Activated CD8-positive, alpha-beta T cell treated with anti-CD3 and anti-CD28 coated beads, Interleukin-2, amount 10 ng/mL, durations not matched to agents 7 days and 5 days (primary cell): ENCODE results near the gene ACOXL. TPM values are rescaled to one million over a fixed set of nuclear protein-coding genes. Genes with fewer than 3 reads are reported as not detected.
"Not testable (repeated sequence)": the region's sequence is repeated elsewhere in the genome, so short reads cannot be mapped to it uniquely, and the experiment has no call there.

Experiments
- ATAC-seq: fragments of 150-1000 bp; cut with Tn5 transposase; one replicate; pipeline ENCODE4 v1.10.0; 2021; ENCODE audit warnings: moderate library complexity
- CTCF ChIA-PET: fragments of 350-600 bp; sonication (Branson Sonifier 250); formaldehyde crosslinking; loops from one replicate; lab custom pipeline; 2021; ENCODE audit warnings: antibody characterized with exemption; lab: Charles Lee
- POLR2A ChIA-PET: fragments of 350-600 bp; sonication (Branson Sonifier 250); formaldehyde crosslinking; loops from one replicate; lab custom pipeline; 2021; ENCODE audit warnings: antibody characterized with exemption; lab: Charles Lee
- DNase-seq: peaks from one replicate; pipeline ENCODE4 v3.0.0-alpha.2; 2020
- H3K27ac Mint-ChIP-seq: one replicate; pipeline ENCODE4 v1.8.0; 2021; ENCODE audit warnings: mild to moderate bottlenecking, mixed read lengths
- H3K27me3 Mint-ChIP-seq: one replicate; pipeline ENCODE4 v1.8.0; 2021; ENCODE audit warnings: low read depth, mixed read lengths
- H3K36me3 Mint-ChIP-seq: one replicate; pipeline ENCODE4 v1.8.0; 2021; ENCODE audit warnings: low read depth, mixed read lengths
- H3K4me1 Mint-ChIP-seq: one replicate; pipeline ENCODE4 v1.8.0; 2021; ENCODE audit warnings: low read depth, mixed read lengths
- H3K4me3 Mint-ChIP-seq: one replicate; pipeline ENCODE4 v1.8.0; 2021; ENCODE audit warnings: mild to moderate bottlenecking, mixed read lengths
- H3K9me3 Mint-ChIP-seq: one replicate; pipeline ENCODE4 v1.8.0; 2022; ENCODE audit warnings: mixed read lengths; ENCODE audit not compliant: insufficient read depth
- total RNA-seq, 2 experiments: library from RNA; stranded (reverse); gene quantifications; one replicate each; pipeline ENCODE4 v1.2.3, GENCODE V29; 2021

The ACOXL gene
- total RNA-seq, 2 experiments from 2014 or later = not detected

- Mint-ChIP-seq H3K27ac (peak overlapping the region; percentile 79), H3K27me3 (peaks cover 7% of the 10 kb centered on the region), H3K9me3 (no peaks in the 10 kb centered on the region), H3K36me3 (no peaks in the 10 kb centered on the region), H3K4me3 (no peak overlapping the region), H3K4me1 (peaks cover 59% of the 10 kb centered on the region)
- DNase-seq (peak; percentile 57), ATAC-seq (peak; percentile 71)
- ChIA-PET POLR2A (interaction anchor here (1.2 kb wide), 1 partner anchor 20 kb away, joined by 3 read pairs; no protein-coding TSS in a partner anchor), CTCF (interaction anchor here (0.8 to 4.4 kb wide), 15 partner anchors 9 to 129 kb away, joined by 3 to 33 read pairs (median 4); no protein-coding TSS in a partner anchor)
These were observed 120.3 kb downstream of the ACOXL start for GRCh38 chr2:110852541-110853263.

DNA sequence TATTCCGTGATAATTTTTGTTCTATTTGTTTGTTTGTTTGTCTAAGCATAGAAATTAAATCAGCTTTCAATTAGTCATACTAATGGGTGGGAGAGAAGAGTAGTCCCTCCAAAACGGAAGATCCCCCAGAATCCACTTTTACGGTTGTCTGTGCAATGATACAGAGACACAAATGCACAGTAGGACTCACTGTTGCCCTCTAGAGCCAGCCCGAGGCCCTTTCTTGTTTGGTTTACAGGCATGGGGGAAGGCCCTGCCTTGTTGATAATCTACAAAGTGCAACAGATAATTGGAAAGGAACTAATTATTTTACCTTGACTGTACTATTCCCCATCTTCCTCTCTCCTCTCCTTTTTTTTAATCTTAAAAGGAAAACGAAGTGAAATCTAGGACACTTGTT is 121.1 kb downstream of the ACOXL start:
- Mint-ChIP-seq H3K4me3 (no peak overlapping the region), H3K9me3 (no peaks in the 10 kb centered on the region), H3K27ac (peak overlapping the region; percentile 79), H3K27me3 (peaks cover 7% of the 10 kb centered on the region), H3K4me1 (peaks cover 65% of the 10 kb centered on the region), H3K36me3 (no peaks in the 10 kb centered on the region)
- ChIA-PET POLR2A (interaction anchor here (0.6 to 1.2 kb wide), 3 partner anchors 19 to 190 kb away, joined by 3 read pairs; no protein-coding TSS in a partner anchor), CTCF (interaction anchor here (0.8 to 4.4 kb wide), 13 partner anchors 10 to 128 kb away, joined by 3 to 33 read pairs (median 4); no protein-coding TSS in a partner anchor)
- peak; percentile 73 for DNase-seq
- ATAC-seq = no peak

GRCh38 chr2:110853948-110854347 is 121.6 kb downstream of the ACOXL start:
- H3K4me1 Mint-ChIP-seq = peaks cover 67% of the 10 kb centered on the region
- H3K36me3 Mint-ChIP-seq = no peaks in the 10 kb centered on the region
- POLR2A ChIA-PET = interaction anchor here (0.6 to 0.9 kb wide), 2 partner anchors 42 to 189 kb away, joined by 3 read pairs; no protein-coding TSS in a partner anchor

GRCh38 chr2:110854355-110855081 is 122.1 kb downstream of the ACOXL start:
- Mint-ChIP-seq H3K4me3 (no peak overlapping the region), H3K36me3 (no peaks in the 10 kb centered on the region), H3K27me3 (no peaks in the 10 kb centered on the region), H3K4me1 (peaks cover 70% of the 10 kb centered on the region), H3K9me3 (no peaks in the 10 kb centered on the region), H3K27ac (no peak overlapping the region)
- POLR2A ChIA-PET = no interaction called here
- CTCF ChIA-PET = interaction anchor here (0.8 to 4.4 kb wide), 8 partner anchors 11 to 42 kb away, joined by 3 to 33 read pairs (median 4); no protein-coding TSS in a partner anchor
- ATAC-seq = no peak
- no peak for DNase-seq

More at GRCh38 chr2:110853948-110854347, 121.6 kb downstream of the ACOXL start:
- no peak for DNase-seq
- Mint-ChIP-seq H3K9me3 (no peaks in the 10 kb centered on the region), H3K27ac (peak overlapping the region; percentile 18), H3K27me3 (peaks cover 3% of the 10 kb centered on the region), H3K4me3 (no peak overlapping the region)
- ATAC-seq = no peak
- CTCF ChIA-PET = interaction anchor here (1.0 to 4.4 kb wide), 9 partner anchors 11 to 128 kb away, joined by 3 to 33 read pairs (median 5); no protein-coding TSS in a partner anchor

- H3K4me3 Mint-ChIP-seq, H3K36me3 Mint-ChIP-seq, DNase-seq, H3K27me3 Mint-ChIP-seq, H3K27ac Mint-ChIP-seq, H3K9me3 Mint-ChIP-seq, ATAC-seq, POLR2A ChIA-PET: not testable (repeated sequence)
- CTCF ChIA-PET = interaction anchor here (1.1 to 4.4 kb wide), 4 partner anchors 9 to 100 kb away, joined by 3 to 33 read pairs (median 15); no protein-coding TSS in a partner anchor
- H3K4me1 Mint-ChIP-seq = peaks cover 78% of the 10 kb centered on the region
These were observed 123.5 kb downstream of the ACOXL start for GRCh38 chr2:110855841-110856240.

DNA sequence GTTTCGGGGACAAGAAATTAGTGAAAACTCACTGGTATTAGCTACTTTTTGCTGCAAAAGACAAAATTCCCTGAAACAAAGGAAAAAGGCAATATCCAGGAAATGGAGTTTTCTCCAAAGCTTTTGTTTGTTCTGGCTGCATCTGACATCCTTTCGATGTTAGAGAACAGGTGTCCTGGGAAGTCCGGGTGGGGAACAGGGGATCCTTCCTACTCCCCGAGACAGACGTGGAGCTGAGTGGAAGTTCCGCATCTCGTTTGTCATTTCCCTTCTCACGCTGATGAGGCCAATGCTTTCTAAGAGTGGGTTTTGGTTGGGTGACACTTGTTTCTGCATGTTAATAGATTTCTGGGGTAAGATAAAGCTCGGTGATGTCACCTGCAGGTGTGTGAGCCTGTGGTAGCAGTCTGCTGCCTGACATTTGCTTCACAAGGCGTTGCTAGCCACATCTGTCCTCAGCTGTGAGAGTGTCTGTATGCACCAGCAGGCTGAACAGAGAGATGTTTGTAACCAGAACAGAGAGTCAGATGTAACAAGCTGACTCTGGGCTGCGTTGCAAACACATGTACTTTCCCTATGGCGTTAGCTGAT is 125.9 kb downstream of the ACOXL start:
- H3K9me3 Mint-ChIP-seq = no peaks in the 10 kb centered on the region
- peaks cover 2% of the 10 kb centered on the region for H3K36me3 Mint-ChIP-seq
- DNase-seq (peak; percentile 83), ATAC-seq (peak; percentile 97)
- H3K27ac Mint-ChIP-seq = peak overlapping the region; percentile 69
- H3K27me3 Mint-ChIP-seq = no peaks in the 10 kb centered on the region
- CTCF ChIA-PET = interaction anchor here (0.7 to 4.8 kb wide), 6 partner anchors 8 to 262 kb away, joined by 3 to 48 read pairs (median 6); partner anchors contain the start of gene BCL2L11
- peak overlapping the region; percentile 46 for H3K4me3 Mint-ChIP-seq
- H3K4me1 Mint-ChIP-seq = peaks cover 63% of the 10 kb centered on the region
- POLR2A ChIA-PET = interaction anchor here (0.6 to 1.4 kb wide), 7 partner anchors 8 to 680 kb away, joined by 3 to 5 read pairs (median 3); partner anchors contain the start of gene BCL2L11

GRCh38 chr2:110858993-110859701 is 126.8 kb downstream of the ACOXL start:
- Mint-ChIP-seq H3K4me1 (peaks cover 61% of the 10 kb centered on the region), H3K9me3 (no peaks in the 10 kb centered on the region), H3K36me3 (peaks cover 2% of the 10 kb centered on the region), H3K27ac (peak overlapping the region; percentile 69), H3K27me3 (no peaks in the 10 kb centered on the region), H3K4me3 (peak overlapping the region; percentile 46)
- POLR2A ChIA-PET = interaction anchor here (0.6 to 1.4 kb wide), 6 partner anchors 7 to 679 kb away, joined by 3 to 5 read pairs (median 4); partner anchors contain the start of gene BCL2L11
- no peak for ATAC-seq
- no peak for DNase-seq
- CTCF ChIA-PET = interaction anchor here (0.7 to 5.3 kb wide), 5 partner anchors 10 to 261 kb away, joined by 3 to 48 read pairs (median 9); partner anchors contain the start of gene BCL2L11

DNA sequence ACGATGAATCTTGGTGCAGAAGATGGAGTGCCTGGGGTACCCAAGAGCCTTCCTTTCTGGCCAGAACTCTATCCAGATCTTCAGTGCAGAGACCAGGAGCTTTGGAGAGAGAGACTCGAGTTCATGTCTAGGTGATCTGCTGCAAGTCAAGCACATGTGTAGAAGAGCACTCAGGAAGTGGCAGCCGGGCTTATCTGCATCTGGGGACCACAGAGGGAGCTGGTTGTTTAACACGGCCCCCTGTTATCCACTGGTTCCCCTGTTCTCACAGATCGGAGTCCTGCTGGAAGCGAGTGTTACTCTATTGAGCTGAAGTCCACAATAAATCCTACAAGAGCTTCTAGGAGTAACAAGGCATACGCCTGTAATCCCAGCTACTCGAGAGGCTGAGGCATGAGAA is 128.3 kb downstream of the ACOXL start:
- peak overlapping the region; percentile 1 for H3K4me3 Mint-ChIP-seq
- no peaks in the 10 kb centered on the region for H3K9me3 Mint-ChIP-seq
- H3K27ac Mint-ChIP-seq = peak overlapping the region; percentile 74
- ChIA-PET CTCF (interaction anchor here (1.0 to 5.3 kb wide), 4 partner anchors 17 to 841 kb away, joined by 3 to 48 read pairs (median 12); no protein-coding TSS in a partner anchor), POLR2A (interaction anchor here (0.7 kb wide), 1 partner anchor 17 kb away, joined by 3 read pairs; no protein-coding TSS in a partner anchor)
- ATAC-seq = no peak
- H3K4me1 Mint-ChIP-seq = peaks cover 64% of the 10 kb centered on the region
- H3K36me3 Mint-ChIP-seq = peaks cover 2% of the 10 kb centered on the region
- DNase-seq = peak; percentile 56
- no peaks in the 10 kb centered on the region for H3K27me3 Mint-ChIP-seq

- Mint-ChIP-seq H3K4me3 (no peak overlapping the region), H3K4me1 (peaks cover 74% of the 10 kb centered on the region), H3K27me3 (no peaks in the 10 kb centered on the region), H3K9me3 (no peaks in the 10 kb centered on the region), H3K27ac (no peak overlapping the region), H3K36me3 (peaks cover 2% of the 10 kb centered on the region)
- ChIA-PET POLR2A (no interaction called here), CTCF (interaction anchor here (1.0 to 5.3 kb wide), 3 partner anchors 16 to 257 kb away, joined by 3 to 48 read pairs (median 21); no protein-coding TSS in a partner anchor)
- DNase-seq (no peak), ATAC-seq (no peak)
These were observed 129.4 kb downstream of the ACOXL start for GRCh38 chr2:110861616-110862260.

GRCh38 chr2:110863726-110864125 is 131.4 kb downstream of the ACOXL start:
- POLR2A ChIA-PET = no interaction called here
- ATAC-seq (no peak), DNase-seq (no peak)
- Mint-ChIP-seq H3K36me3 (peaks cover 2% of the 10 kb centered on the region), H3K9me3 (no peaks in the 10 kb centered on the region), H3K4me1 (peaks cover 75% of the 10 kb centered on the region), H3K27ac (no peak overlapping the region), H3K4me3 (no peak overlapping the region), H3K27me3 (peaks cover 2% of the 10 kb centered on the region)
- CTCF ChIA-PET = interaction anchor here (4.1 to 5.3 kb wide), 2 partner anchors 10 to 14 kb away, joined by 21 to 26 read pairs; no protein-coding TSS in a partner anchor
